K562 (cell line): ENCODE data around the gene DIPK1B. TPM values are rescaled to one million over a fixed set of nuclear protein-coding genes. Genes with fewer than 3 reads are reported as not detected.

Experiments used
- ATAC-seq: fragments of 200-7000 bp; cut with Tn5 transposase; 3 replicates; pipeline ENCODE4 v1.9.1; 2020; ENCODE audit warnings: moderate library complexity
- BruUV-seq: library from RNA; stranded (reverse); fragments of 400-500 nt; replicated peaks from 2 replicates; lab custom pipeline; 2021; lab: Mats Ljungman, UMichigan
- CTCF ChIA-PET: fragments of 300-600 bp; formaldehyde crosslinking; extraction: SDS; loops from one replicate; lab custom pipeline; 2021; ENCODE audit warnings: low intra/inter-chr PET ratio; lab: Yijun Ruan, JAX
- POLR2A ChIA-PET: fragments of 300-600, 350-650 bp; sonication (Branson Sonifier 250); formaldehyde crosslinking; extraction: SDS; loops from one replicate; lab custom pipeline; 2021; ENCODE audit warnings: antibody characterized with exemption, inconsistent platforms; lab: Yijun Ruan, JAX
- DNase-seq, 4 experiments: peaks; one replicate each; pipeline versions ENCODE4 v3.0.0 to v3.0.0-alpha.2; 2011 to 2018; ENCODE audit warnings: low spot score in 3 of 4, mixed read lengths in 3 of 4; ENCODE audit errors: extremely low read depth in 1 of 4
- FAIRE-seq: peaks from 2 replicates; lab custom pipeline; 2011; peaks lifted over from hg19 to GRCh38; lab: Jason Lieb, UNC
- H2AFZ ChIP-seq: 2 replicates; pipeline ENCODE4 v1.6.0; 2011; ENCODE audit warnings: low read depth, low read length, control low read depth, inconsistent platforms
- H3K27ac ChIP-seq: fragments of 200-600 bp; 3 replicates; pipeline ENCODE4 v1.8.0; 2011; ENCODE audit warnings: low read depth, mild to moderate bottlenecking, control low read depth, inconsistent platforms, low read length, moderate library complexity, mixed read lengths; ENCODE audit errors: extremely low read depth
- H3K27me3 ChIP-seq, 2 experiments: fragments of 300-600 bp in 1 of 2; 2 replicates in 1 of 2; 3 replicates in 1 of 2; pipeline versions ENCODE4 v1.6.0 to v1.8.0; 2011; ENCODE audit warnings: inconsistent platforms in 2 of 2, low read length in 2 of 2, mild to moderate bottlenecking in 1 of 2, mixed read lengths in 1 of 2, moderate library complexity in 1 of 2; ENCODE audit not compliant: control insufficient read depth in 2 of 2, insufficient read depth in 2 of 2
- H3K36me3 ChIP-seq: fragments of 300-600 bp; 3 replicates; pipeline ENCODE4 v1.8.0; 2011; ENCODE audit warnings: mild to moderate bottlenecking, low read length, inconsistent platforms; ENCODE audit not compliant: control insufficient read depth, insufficient read depth
- H3K4me1 ChIP-seq, 2 experiments: fragments of 200-600 bp in 1 of 2; replicated peaks in 1 of 2; 2 replicates in 1 of 2; 3 replicates in 1 of 2; pipeline versions ENCODE4 v1.5.1 to v1.8.0; 2011; ENCODE audit warnings: inconsistent platforms in 2 of 2, low read length in 2 of 2, mild to moderate bottlenecking in 1 of 2, mixed read lengths in 1 of 2, moderate library complexity in 1 of 2; ENCODE audit not compliant: control insufficient read depth in 2 of 2, insufficient read depth in 2 of 2
- H3K4me2 ChIP-seq: 2 replicates; pipeline ENCODE4 v1.6.1; 2011; ENCODE audit warnings: low read length, control low read depth, inconsistent platforms, mixed read lengths; ENCODE audit not compliant: insufficient read depth
- H3K4me3 ChIP-seq: fragments of 200-600 bp; sonication (generic), shearing (Covaris generic); 2 replicates; pipeline ENCODE4 v1.5.1; 2016; ENCODE audit warnings: control low read depth, inconsistent platforms
- H3K79me2 ChIP-seq: fragments of 200-600 bp; 3 replicates; pipeline ENCODE4 v1.8.0; 2011; ENCODE audit warnings: low read length, inconsistent platforms; ENCODE audit not compliant: control insufficient read depth, insufficient read depth
- H3K9ac ChIP-seq, 2 experiments: 2 replicates each; pipeline versions ENCODE4 v1.6.0 to v1.6.1; 2011; ENCODE audit warnings: low read depth in 2 of 2, low read length in 2 of 2, control low read depth in 1 of 2, inconsistent platforms in 1 of 2, mild to moderate bottlenecking in 1 of 2, mixed read lengths in 1 of 2; ENCODE audit not compliant: insufficient read depth in 1 of 2
- H3K9me1 ChIP-seq: one replicate; pipeline ENCODE4 v1.6.0; 2011; ENCODE audit warnings: inconsistent platforms, mild to moderate bottlenecking, low read length, moderate library complexity; ENCODE audit not compliant: control insufficient read depth, insufficient read depth
- H3K9me3 ChIP-seq: replicated peaks from 2 replicates; pipeline ENCODE4 v1.5.1; 2011; ENCODE audit warnings: low read depth, low read length, inconsistent platforms; ENCODE audit not compliant: control insufficient read depth, insufficient read depth
- H4K20me1 ChIP-seq: replicated peaks from 2 replicates; pipeline ENCODE4 v1.6.1; 2011; ENCODE audit warnings: low read length, inconsistent platforms, mixed read lengths; ENCODE audit not compliant: control insufficient read depth, insufficient read depth
- COPS2 ChIP-seq: fragments of 450-650 bp; conservative IDR thresholded peaks from 2 replicates; pipeline ENCODE4 v1.6.1; 2016; ENCODE audit warnings: mild to moderate bottlenecking, moderate library complexity
- ELF2 ChIP-seq: fragments of 250-450 bp; sonication (Bioruptor Pico); IDR thresholded peaks from 2 replicates; pipeline ENCODE4 v1.5.0; 2021; ENCODE audit warnings: mild to moderate bottlenecking
- HMG20A ChIP-seq: fragments of 450-650 bp; formaldehyde crosslinking; conservative IDR thresholded peaks from 2 replicates; pipeline ENCODE4 v1.4.0; 2020; ENCODE audit warnings: mild to moderate bottlenecking, mixed read lengths
- HMGN3 ChIP-seq: IDR thresholded peaks from 2 replicates; pipeline ENCODE4 v1.6.1; 2011; ENCODE audit warnings: borderline replicate concordance, low read depth, mild to moderate bottlenecking, mixed read lengths, low read length; ENCODE audit not compliant: insufficient read length; ENCODE audit errors: extremely low read depth
- HSF4 ChIP-seq: fragments of 250-450 bp; sonication (Bioruptor Pico); IDR thresholded peaks from 2 replicates; pipeline ENCODE4 v2.1.2; 2022; ENCODE audit warnings: mild to moderate bottlenecking, moderate library complexity, borderline replicate concordance
- LARP7 ChIP-seq: fragments of 450-650 bp; IDR thresholded peaks from 2 replicates; pipeline ENCODE4 v1.6.1; 2016
- NCOR1 ChIP-seq: fragments of 450-650 bp; IDR thresholded peaks from 2 replicates; pipeline ENCODE4 v1.6.1; 2016; ENCODE audit warnings: mild to moderate bottlenecking, moderate library complexity
- SUPT5H ChIP-seq: fragments of 450-650 bp; IDR thresholded peaks from 2 replicates; pipeline ENCODE4 v1.6.1; 2016
- WGBS: fragments of 100-300 bp; shearing (Covaris generic); methylation state at CpG from one replicate; pipeline ENCODE4 v1.1.6; 2016; ENCODE audit warnings: low coverage, mixed read lengths; ENCODE audit not compliant: insufficient coverage; ENCODE audit errors: missing lambda C conversion rate; 5-methylcytosine and 5-hydroxymethylcytosine counted together
- in situ Hi-C: fragments of 300-500 bp; cut with MboI; formaldehyde crosslinking; loops from 4 replicates; pipeline ENCODE4 v1.15.0; 2018; ENCODE audit warnings: inconsistent platforms, mixed read lengths
- intact Hi-C: fragments of 100-400 bp; cut with micrococcal nuclease; formaldehyde crosslinking; loops from 2 replicates; pipeline ENCODE4 v1.14.2; 2022
- polyA plus RNA-seq, 8 experiments: library from polyadenylated mRNA; depleted of rRNA in 4 of 8; stranded (reverse) in 5 of 8; unstranded in 3 of 8; fragments of >200 nt; fragmentation: Nextera tagmentation in 2 of 8; fragmentation: Illumina TruSeq in 1 of 8; extraction: Ambion mirVana in 2 of 8; extraction: Trizol in 1 of 8; gene quantifications; 2 replicates each; pipeline versions ENCODE4 v1.2.1 to v1.2.3, GENCODE V29; 2011 to 2014; ENCODE audit warnings: inconsistent platforms in 1 of 8, missing spikeins in 1 of 8
- total RNA-seq, 7 experiments: library from RNA; depleted of rRNA in 6 of 7; stranded (reverse); fragments of >200 nt in 6 of 7; fragmentation: Illumina TruSeq in 2 of 7; extraction: Trizol in 2 of 7; gene quantifications; 2 replicates each; pipeline versions ENCODE4 v1.2.1 to v1.2.3, GENCODE V29; 2011 to 2021; ENCODE audit warnings: low replicate concordance in 1 of 7
- TF ChIP-seq, protein P1 (sequence below): fragments of 450-650 bp; IDR thresholded peaks from 2 replicates; pipeline ENCODE4 v1.6.1; 2018; ENCODE audit not compliant: partially characterized antibody
- TF ChIP-seq, protein P2 (sequence below): sonication (generic); formaldehyde crosslinking; IDR thresholded peaks from 2 replicates; pipeline ENCODE4 v1.8.1; 2023; ENCODE audit warnings: missing genetic modification reagents, mild to moderate bottlenecking, borderline replicate concordance

DIPK1B gene
- total and polyA plus RNA-seq, 9 of the 15 experiments (the other 6 are each of a cell fraction or from before 2014, with no cell fraction given) = 0.08 to 22.3 (median 5.9) TPM

DNA sequence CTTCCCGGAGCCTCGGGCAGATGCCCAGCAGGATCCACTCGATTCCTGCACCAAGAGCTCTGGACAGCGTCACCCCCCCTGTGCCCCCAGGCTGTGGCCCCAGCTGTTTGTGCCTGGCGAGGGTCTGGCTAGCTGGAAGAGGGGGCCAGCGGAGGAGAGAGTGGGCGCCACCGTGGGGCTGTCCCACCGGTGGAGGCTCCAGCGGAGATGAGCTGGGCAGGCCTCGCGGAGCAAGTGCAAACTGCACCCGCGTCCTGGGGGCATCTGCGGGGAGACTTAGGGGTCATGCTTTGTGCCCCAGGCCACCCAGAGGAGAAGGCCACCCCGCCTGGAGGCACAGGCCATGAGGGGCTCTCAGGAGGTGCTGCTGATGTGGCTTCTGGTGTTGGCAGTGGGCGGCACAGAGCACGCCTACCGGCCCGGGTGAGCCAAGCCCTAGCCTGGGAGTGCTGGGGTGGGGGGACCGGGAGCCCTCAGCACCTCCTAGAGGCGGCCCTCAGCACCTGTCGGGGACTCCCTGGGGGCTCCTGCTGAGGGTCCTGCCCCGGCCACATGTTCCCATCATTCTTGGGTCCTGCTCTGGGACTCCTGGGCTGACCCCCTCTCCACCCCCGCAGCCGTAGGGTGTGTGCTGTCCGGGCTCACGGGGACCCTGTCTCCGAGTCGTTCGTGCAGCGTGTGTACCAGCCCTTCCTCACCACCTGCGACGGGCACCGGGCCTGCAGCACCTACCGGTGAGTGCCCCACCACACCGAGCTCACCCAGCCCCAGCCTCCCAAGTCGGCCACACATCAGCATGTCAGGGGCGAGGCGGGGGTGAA, 44.2 kb upstream of the DIPK1B start (continued):
- no peak for TF ChIP-seq HMG20A (CRISPR knock-in tag)
- no peak for TF ChIP-seq COPS2
- 0 out of 2 replicates have a peak, but pooled peaks have one; percentile 3 for TF ChIP-seq NCOR1

DNA sequence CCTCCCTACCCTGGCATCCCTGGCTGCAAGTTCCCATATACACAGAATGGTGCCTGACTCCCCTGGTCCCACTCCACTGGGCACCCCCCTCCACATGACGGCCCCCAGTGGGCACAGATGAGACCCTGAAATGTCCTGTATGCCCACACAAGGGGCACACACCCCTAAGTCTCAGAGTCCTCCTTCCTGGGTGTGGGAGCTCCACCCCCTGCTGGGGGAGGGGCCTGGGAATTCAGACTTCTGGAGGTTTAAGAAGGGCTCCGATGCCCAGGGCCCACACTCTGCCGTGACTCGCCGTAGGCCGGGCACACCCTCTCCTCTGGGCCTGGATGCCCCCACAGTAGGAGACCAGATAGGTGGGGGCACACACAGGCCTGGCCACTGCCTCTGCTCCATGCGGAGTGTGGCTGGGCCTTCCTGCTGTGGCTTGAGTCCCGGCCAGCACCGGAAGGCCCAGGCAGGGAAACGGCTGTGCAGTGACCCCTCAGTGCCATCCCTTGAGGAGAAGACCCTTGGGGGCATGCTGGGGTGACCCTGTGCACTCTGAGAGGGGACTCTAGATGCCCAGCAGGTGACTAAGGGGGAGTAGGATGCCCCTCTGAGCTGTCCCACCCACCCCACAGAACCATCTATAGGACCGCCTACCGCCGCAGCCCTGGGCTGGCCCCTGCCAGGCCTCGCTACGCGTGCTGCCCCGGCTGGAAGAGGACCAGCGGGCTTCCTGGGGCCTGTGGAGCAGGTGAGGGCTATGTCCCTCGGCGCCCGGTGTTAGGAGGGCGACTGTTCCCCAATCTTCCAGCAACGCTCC, 43.2 kb upstream of the DIPK1B start:
- CTCF ChIA-PET = no interaction called here
- Histone ChIP-seq H2AFZ (no peak overlapping the region), H3K36me3 (peaks cover 83% of the 10 kb centered on the region; the same call in 2 of the 3 replicates), H4K20me1 (peaks cover 65% of the 10 kb centered on the region), H3K4me2 (peak overlapping the region; percentile 8; the same call in 1 of the 2 replicates), H3K27me3 (no peaks in the 10 kb centered on the region), H3K9me3 (0 out of 2 replicates have a peak, but pooled peaks cover 3% of the 10 kb centered on the region), H3K9me1 (peaks cover 2% of the 10 kb centered on the region), H3K79me2 (peaks cover 46% of the 10 kb centered on the region), H3K9ac (peak overlapping the region in 1 of 2 experiments; percentile 45; a peak in 2 of 4 replicates), H3K4me3 (no peak overlapping the region), H3K4me1 (peaks cover 7 to 96% of the 10 kb centered on the region in 2 experiments), H3K27ac (no peak overlapping the region)
- no peak for ATAC-seq
- intact Hi-C loops (no loop called here), in situ Hi-C loops (no loop called here)
- 95% methylated on average over 20 of the region's 23 CpGs for WGBS
- FAIRE-seq = no peak
- no TSS peak for BruUV-seq
- POLR2A ChIA-PET = no interaction called here
- DNase-seq = peak in 2 of 4 experiments; percentile 41 to 64
- TF ChIP-seq ELF2 (CRISPR knock-in tag) = no peak
- TF ChIP-seq, protein P1, sequence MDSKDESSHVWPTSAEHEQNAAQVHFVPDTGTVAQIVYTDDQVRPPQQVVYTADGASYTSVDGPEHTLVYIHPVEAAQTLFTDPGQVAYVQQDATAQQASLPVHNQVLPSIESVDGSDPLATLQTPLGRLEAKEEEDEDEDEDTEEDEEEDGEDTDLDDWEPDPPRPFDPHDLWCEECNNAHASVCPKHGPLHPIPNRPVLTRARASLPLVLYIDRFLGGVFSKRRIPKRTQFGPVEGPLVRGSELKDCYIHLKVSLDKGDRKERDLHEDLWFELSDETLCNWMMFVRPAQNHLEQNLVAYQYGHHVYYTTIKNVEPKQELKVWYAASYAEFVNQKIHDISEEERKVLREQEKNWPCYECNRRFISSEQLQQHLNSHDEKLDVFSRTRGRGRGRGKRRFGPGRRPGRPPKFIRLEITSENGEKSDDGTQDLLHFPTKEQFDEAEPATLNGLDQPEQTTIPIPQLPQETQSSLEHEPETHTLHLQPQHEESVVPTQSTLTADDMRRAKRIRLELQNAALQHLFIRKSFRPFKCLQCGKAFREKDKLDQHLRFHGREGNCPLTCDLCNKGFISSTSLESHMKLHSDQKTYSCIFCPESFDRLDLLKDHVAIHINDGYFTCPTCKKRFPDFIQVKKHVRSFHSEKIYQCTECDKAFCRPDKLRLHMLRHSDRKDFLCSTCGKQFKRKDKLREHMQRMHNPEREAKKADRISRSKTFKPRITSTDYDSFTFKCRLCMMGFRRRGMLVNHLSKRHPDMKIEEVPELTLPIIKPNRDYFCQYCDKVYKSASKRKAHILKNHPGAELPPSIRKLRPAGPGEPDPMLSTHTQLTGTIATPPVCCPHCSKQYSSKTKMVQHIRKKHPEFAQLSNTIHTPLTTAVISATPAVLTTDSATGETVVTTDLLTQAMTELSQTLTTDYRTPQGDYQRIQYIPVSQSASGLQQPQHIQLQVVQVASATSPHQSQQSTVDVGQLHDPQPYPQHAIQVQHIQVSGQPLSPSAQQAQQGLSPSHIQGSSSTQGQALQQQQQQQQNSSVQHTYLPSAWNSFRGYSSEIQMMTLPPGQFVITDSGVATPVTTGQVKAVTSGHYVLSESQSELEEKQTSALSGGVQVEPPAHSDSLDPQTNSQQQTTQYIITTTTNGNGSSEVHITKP = peak; percentile 41
- no peak for TF ChIP-seq HSF4 (CRISPR knock-in tag)
- TF ChIP-seq SUPT5H = peak; percentile 76
- peak; percentile 11 for TF ChIP-seq HMGN3
- TF ChIP-seq LARP7 = no peak
- TF ChIP-seq, protein P2, sequence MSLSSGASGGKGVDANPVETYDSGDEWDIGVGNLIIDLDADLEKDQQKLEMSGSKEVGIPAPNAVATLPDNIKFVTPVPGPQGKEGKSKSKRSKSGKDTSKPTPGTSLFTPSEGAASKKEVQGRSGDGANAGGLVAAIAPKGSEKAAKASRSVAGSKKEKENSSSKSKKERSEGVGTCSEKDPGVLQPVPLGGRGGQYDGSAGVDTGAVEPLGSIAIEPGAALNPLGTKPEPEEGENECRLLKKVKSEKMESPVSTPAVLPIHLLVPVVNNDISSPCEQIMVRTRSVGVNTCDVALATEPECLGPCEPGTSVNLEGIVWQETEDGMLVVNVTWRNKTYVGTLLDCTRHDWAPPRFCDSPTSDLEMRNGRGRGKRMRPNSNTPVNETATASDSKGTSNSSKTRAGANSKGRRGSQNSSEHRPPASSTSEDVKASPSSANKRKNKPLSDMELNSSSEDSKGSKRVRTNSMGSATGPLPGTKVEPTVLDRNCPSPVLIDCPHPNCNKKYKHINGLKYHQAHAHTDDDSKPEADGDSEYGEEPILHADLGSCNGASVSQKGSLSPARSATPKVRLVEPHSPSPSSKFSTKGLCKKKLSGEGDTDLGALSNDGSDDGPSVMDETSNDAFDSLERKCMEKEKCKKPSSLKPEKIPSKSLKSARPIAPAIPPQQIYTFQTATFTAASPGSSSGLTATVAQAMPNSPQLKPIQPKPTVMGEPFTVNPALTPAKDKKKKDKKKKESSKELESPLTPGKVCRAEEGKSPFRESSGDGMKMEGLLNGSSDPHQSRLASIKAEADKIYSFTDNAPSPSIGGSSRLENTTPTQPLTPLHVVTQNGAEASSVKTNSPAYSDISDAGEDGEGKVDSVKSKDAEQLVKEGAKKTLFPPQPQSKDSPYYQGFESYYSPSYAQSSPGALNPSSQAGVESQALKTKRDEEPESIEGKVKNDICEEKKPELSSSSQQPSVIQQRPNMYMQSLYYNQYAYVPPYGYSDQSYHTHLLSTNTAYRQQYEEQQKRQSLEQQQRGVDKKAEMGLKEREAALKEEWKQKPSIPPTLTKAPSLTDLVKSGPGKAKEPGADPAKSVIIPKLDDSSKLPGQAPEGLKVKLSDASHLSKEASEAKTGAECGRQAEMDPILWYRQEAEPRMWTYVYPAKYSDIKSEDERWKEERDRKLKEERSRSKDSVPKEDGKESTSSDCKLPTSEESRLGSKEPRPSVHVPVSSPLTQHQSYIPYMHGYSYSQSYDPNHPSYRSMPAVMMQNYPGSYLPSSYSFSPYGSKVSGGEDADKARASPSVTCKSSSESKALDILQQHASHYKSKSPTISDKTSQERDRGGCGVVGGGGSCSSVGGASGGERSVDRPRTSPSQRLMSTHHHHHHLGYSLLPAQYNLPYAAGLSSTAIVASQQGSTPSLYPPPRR = no peak
